ENCODE data around the gene TRPC6. TPM values are rescaled to one million over a fixed set of nuclear protein-coding genes. Genes with fewer than 3 reads are reported as not detected.

Gene TRPC6
- total and polyA plus RNA-seq, 9 of the 15 experiments (the other 6 are each of a cell fraction or from before 2014, with no cell fraction given) = not detected

DNA sequence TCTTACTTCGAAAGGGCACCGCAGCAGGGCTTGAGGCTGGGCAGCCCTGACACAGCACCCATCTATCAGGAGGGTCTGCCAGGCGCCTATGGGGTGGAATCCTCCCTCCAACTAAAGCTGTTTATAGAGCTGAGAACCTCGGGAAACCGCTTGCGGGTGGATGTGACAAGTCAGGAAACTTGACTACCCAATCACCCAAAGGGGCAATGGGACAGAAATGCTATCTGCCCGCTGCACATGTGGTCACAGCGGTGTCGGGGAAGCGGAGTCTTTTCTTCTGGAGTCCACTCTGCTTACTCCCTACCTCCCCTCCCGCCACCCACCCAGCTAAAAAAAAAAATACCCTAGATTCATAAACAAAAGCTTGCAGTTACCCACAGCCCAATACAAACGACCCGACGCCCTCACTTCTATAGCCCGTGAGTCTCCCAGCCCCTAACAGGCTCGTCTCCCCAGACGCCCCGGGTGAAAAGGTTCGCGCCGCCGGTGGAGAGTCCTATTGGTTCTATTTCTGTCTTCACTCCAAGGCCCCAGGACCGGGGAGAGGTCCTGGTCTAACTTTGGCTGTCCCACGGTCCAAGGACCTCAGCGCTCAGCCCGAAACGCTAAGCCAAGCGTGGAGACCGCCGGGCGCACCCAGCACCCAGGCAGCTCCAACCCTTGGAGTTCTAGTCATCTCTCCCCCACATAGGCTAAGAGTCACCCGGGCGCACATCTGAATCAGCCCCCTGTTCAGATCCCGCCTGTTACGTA, 1.4 kb downstream of the TRPC6 start (continued):
- no peak for TF ChIP-seq ARNT (IDR thresholded peaks at IDR 0.05)

DNA sequence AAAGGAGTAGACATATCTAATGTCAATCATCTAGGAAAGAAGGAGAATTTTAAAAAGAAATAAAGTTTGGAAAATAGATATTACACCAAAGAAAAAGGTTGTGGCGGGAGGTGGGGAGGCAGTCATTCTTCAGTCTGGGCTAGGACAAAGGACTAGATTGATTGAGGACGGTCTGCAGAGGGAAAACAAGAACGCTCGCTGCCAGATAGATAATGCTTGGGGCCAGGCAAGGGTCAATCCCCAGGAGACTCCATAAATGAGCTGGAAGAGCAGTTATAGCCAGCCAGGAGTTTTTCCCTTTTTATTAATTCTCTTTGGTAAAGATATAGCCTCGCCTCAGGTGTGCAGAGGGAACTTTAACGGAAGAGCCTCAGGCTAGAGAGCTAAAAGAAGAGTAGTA, 6.3 kb downstream of the TRPC6 start:
- ATAC-seq = no peak
- Histone ChIP-seq H3K36me3 (ENCODE audit: control insufficient read depth, insufficient read depth, low read length) (no peaks in the 10 kb centered on the region), H3K9me1 (ENCODE audit: control insufficient read depth, insufficient read depth, low read length) (no peaks in the 10 kb centered on the region), H3K79me2 (ENCODE audit: control insufficient read depth, insufficient read depth, low read length) (no peaks in the 10 kb centered on the region), H4K20me1 (replicated peaks; ENCODE audit: control insufficient read depth, insufficient read depth, low read length) (no peaks in the 10 kb centered on the region), H3K27ac (ENCODE audit: extremely low read depth, low read depth, low read length) (no peak overlapping the region), H3K9ac (ENCODE audit: insufficient read depth in 1 of 2, low read depth in 2 of 2, low read length in 2 of 2) (no peak overlapping the region), H3K4me3 (no peak overlapping the region), H3K4me2 (ENCODE audit: insufficient read depth, low read length) (no peak overlapping the region), H3K27me3 (ENCODE audit: control insufficient read depth in 2 of 2, insufficient read depth in 2 of 2, low read length in 2 of 2) (no peaks in the 10 kb centered on the region), H3K4me1 (replicated peaks in 1 of 2; ENCODE audit: control insufficient read depth in 2 of 2, insufficient read depth in 2 of 2, low read length in 2 of 2) (no peaks in the 10 kb centered on the region), H3K9me3 (replicated peaks; ENCODE audit: control insufficient read depth, insufficient read depth, low read depth, low read length) (no peaks in the 10 kb centered on the region), H2AFZ (ENCODE audit: low read depth, low read length) (no peak overlapping the region)
- ChIA-PET CTCF (ENCODE audit: low intra/inter-chr PET ratio) (no interaction called here), POLR2A (no interaction called here)
- no TSS peak for BruUV-seq (replicated peaks)
- DNase-seq (ENCODE audit: extremely low read depth in 1 of 4, low spot score in 3 of 4) = no peak
- intact Hi-C loops (cut with micrococcal nuclease) (no loop called here), in situ Hi-C loops (cut with MboI) (no loop called here)
- WGBS (ENCODE audit: insufficient coverage, low coverage, missing lambda C conversion rate) = 2% methylated on average over 6 of the region's 6 CpGs
- no peak for FAIRE-seq
- no peak for TF ChIP-seq NONO (IDR thresholded peaks at IDR 0.05; ENCODE audit: low read depth in 2 of 2, low read length in 1 of 2)
- TF ChIP-seq, protein P1, sequence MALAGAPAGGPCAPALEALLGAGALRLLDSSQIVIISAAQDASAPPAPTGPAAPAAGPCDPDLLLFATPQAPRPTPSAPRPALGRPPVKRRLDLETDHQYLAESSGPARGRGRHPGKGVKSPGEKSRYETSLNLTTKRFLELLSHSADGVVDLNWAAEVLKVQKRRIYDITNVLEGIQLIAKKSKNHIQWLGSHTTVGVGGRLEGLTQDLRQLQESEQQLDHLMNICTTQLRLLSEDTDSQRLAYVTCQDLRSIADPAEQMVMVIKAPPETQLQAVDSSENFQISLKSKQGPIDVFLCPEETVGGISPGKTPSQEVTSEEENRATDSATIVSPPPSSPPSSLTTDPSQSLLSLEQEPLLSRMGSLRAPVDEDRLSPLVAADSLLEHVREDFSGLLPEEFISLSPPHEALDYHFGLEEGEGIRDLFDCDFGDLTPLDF (CRISPR knock-in tag; IDR thresholded peaks at IDR 0.05) = no peak
- no peak for TF ChIP-seq PHB2 (IDR thresholded peaks at IDR 0.05; ENCODE audit: low read depth)
- no peak for TF ChIP-seq ZNF239 (CRISPR knock-in tag; IDR thresholded peaks at IDR 0.05)
- no peak for TF ChIP-seq ZNF764 (CRISPR knock-in tag; IDR thresholded peaks at IDR 0.05; ENCODE audit: low read depth)
- no peak for TF ChIP-seq TOE1 (IDR thresholded peaks at IDR 0.05; ENCODE audit: borderline replicate concordance)
- no peak for TF ChIP-seq TOE1 (CRISPR knock-in tag; IDR thresholded peaks at IDR 0.05; ENCODE audit: borderline replicate concordance, low read depth)
- no peak for TF ChIP-seq NFE2L1 (tag; IDR thresholded peaks at IDR 0.05; ENCODE audit: borderline replicate concordance, low read depth)
- TF ChIP-seq SOX6 (IDR thresholded peaks at IDR 0.05) = no peak
- no peak for TF ChIP-seq ERF (CRISPR knock-in tag; IDR thresholded peaks at IDR 0.05)
- no peak for TF ChIP-seq EHMT2 (IDR thresholded peaks at IDR 0.05)
- no peak for TF ChIP-seq FOXP1 (CRISPR knock-in tag; IDR thresholded peaks at IDR 0.05)
- TF ChIP-seq, protein P2, sequence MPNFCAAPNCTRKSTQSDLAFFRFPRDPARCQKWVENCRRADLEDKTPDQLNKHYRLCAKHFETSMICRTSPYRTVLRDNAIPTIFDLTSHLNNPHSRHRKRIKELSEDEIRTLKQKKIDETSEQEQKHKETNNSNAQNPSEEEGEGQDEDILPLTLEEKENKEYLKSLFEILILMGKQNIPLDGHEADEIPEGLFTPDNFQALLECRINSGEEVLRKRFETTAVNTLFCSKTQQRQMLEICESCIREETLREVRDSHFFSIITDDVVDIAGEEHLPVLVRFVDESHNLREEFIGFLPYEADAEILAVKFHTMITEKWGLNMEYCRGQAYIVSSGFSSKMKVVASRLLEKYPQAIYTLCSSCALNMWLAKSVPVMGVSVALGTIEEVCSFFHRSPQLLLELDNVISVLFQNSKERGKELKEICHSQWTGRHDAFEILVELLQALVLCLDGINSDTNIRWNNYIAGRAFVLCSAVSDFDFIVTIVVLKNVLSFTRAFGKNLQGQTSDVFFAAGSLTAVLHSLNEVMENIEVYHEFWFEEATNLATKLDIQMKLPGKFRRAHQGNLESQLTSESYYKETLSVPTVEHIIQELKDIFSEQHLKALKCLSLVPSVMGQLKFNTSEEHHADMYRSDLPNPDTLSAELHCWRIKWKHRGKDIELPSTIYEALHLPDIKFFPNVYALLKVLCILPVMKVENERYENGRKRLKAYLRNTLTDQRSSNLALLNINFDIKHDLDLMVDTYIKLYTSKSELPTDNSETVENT (CRISPR knock-in tag; IDR thresholded peaks at IDR 0.05) = no peak
- TF ChIP-seq ZNF75A (CRISPR knock-in tag; IDR thresholded peaks at IDR 0.05) = no peak
- TF ChIP-seq MEF2A (IDR thresholded peaks at IDR 0.05; ENCODE audit: control insufficient read depth, low read depth, low read length) = no peak
- TF ChIP-seq CCAR2 (IDR thresholded peaks at IDR 0.05; ENCODE audit: low read depth, low read length) = no peak

Data from K562 (cell line).